ENCODE results near the gene LPP. TPM values are rescaled to one million over a fixed set of nuclear protein-coding genes. Genes with fewer than 3 reads are reported as not detected.
A peak's percentile ranks its signal among the peaks of the same experiment; 100 is the strongest.

LPP gene
- total and polyA plus RNA-seq, 2 of the 4 experiments (the other 2 are of a cell fraction): 16.0 to 130 TPM

DNA sequence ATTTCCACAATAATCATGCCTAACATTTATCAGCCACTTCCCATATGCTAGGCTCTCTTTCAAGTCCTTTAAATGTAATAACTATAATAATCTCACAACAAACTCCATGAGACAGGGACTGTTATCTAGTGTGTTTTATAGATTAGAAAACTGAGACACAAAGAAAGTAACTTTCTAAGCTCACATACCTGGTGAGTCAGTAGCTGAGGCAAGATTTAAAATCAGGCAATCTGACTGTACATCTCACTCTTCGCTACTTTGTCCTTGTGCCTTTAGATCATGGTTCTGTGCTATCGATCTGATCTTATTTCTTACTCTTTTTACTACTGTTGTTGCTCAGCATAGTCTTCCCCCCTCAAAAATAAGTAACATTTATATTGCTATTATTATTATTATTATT is 295.5 kb downstream of the LPP start:
- no peak overlapping the region for H3K4me3 ChIP-seq (ENCODE audit: insufficient read depth, low read depth, low read length)
- intact Hi-C loops (cut with micrococcal nuclease) (no loop called here), in situ Hi-C loops (cut with MboI; ENCODE audit: low sequenced_read_pairs) (no loop called here), dilution Hi-C loops (cut with HindIII; ENCODE audit: low sequenced_read_pairs, unreplicated experiment) (no loop called here)
- H2BK5ac ChIP-seq (ENCODE audit: low read depth, low read length, poor library complexity, severe bottlenecking): no peak overlapping the region
- H3K18ac ChIP-seq (ENCODE audit: low read depth, low read length): no peak overlapping the region
- no peak overlapping the region for H2AK5ac ChIP-seq (ENCODE audit: low read depth, low read length)
- no peak overlapping the region for H3K56ac ChIP-seq (ENCODE audit: extremely low read depth, insufficient read depth, low read length)
- no peak overlapping the region for H3K23ac ChIP-seq (ENCODE audit: low read depth, low read length)
- peaks cover 4% of the 10 kb centered on the region for H3K36me3 ChIP-seq (ENCODE audit: control insufficient read depth, insufficient read depth, low read length)
- no peak overlapping the region for H2BK15ac ChIP-seq (ENCODE audit: low read depth, low read length)
- no peak overlapping the region for H4K5ac ChIP-seq (ENCODE audit: low read depth, low read length)
- H3K4me2 ChIP-seq (ENCODE audit: low read depth, low read length): no peak overlapping the region
- no TSS peak for BruUV-seq (replicated peaks)
- H2AFZ ChIP-seq (replicated peaks; ENCODE audit: low read length, poor library complexity): no peak overlapping the region
- no peak overlapping the region for H3K9ac ChIP-seq (ENCODE audit: low read depth, low read length)
- no peaks in the 10 kb centered on the region for H3K27me3 ChIP-seq (ENCODE audit: control insufficient read depth, insufficient read depth, low read length)
- peaks cover 6% of the 10 kb centered on the region; the same call in 1 of the 2 replicates for H3K9me1 ChIP-seq (ENCODE audit: insufficient read depth, low read length)
- H2AK9ac ChIP-seq (replicated peaks; ENCODE audit: low read depth, low read length, poor library complexity): no peak overlapping the region
- H4K8ac ChIP-seq (ENCODE audit: low read depth in 2 of 2, low read length in 2 of 2): no peak overlapping the region
- peaks cover 38 to 66% of the 10 kb centered on the region in 2 experiments for H3K79me1 ChIP-seq (ENCODE audit: low read depth in 1 of 2, low read length in 2 of 2)
- no peak overlapping the region for H2BK120ac ChIP-seq (ENCODE audit: low read depth, low read length)
- POLR2A ChIA-PET (ENCODE audit: unreplicated experiment): no interaction called here
- peak; percentile 49 for DNase-seq
- peaks cover 21% of the 10 kb centered on the region; the same call in 1 of the 2 replicates for H4K20me1 ChIP-seq (ENCODE audit: insufficient read depth, low read length)
- no peak overlapping the region for H3K14ac ChIP-seq (replicated peaks; ENCODE audit: low read depth, low read length)
- ATAC-seq (ENCODE audit: low read depth): no peak
- no CpG with 5 or more reads among the region's 2 CpGs for WGBS, 2 experiments (ENCODE audit: extremely low coverage in 2 of 2, insufficient read length in 1 of 2)
- no peak overlapping the region for H4K91ac ChIP-seq (ENCODE audit: insufficient read depth, low read depth, low read length)
- H2BK20ac ChIP-seq (ENCODE audit: low read depth, low read length): no peak overlapping the region
- H3K27ac ChIP-seq (ENCODE audit: insufficient read depth, low read length): no peak overlapping the region
- no peaks in the 10 kb centered on the region for H3K4me1 ChIP-seq (ENCODE audit: control insufficient read depth, insufficient read depth, low read length)
- CTCF ChIA-PET: no interaction called here
- H3K4ac ChIP-seq (ENCODE audit: low read depth, low read length): no peak overlapping the region
- 0 out of 2 replicates have a peak, but pooled peaks cover 2% of the 10 kb centered on the region for H3K9me3 ChIP-seq (ENCODE audit: control insufficient read depth, insufficient read depth, low read length)
- TF ChIP-seq MAZ (IDR thresholded peaks at IDR 0.05; ENCODE audit: borderline replicate concordance, low read depth, low read length) (no peak), CEBPB (IDR thresholded peaks at IDR 0.05; ENCODE audit: low read depth, low read length) (peak; percentile 20; the same call in 1 of the 2 replicates)
